Breast epithelium (tissue), 4 donors: ENCODE measurements around the gene TRIB2. TPM values are rescaled to one million over a fixed set of nuclear protein-coding genes. Genes with fewer than 3 reads are reported as not detected.

ENCODE experiments used
- DNase-seq, 2 donors: peaks; one replicate each; pipeline ENCODE4 v3.0.0-alpha.2; 2019; ENCODE audit warnings: low spot score in 2 of 2
- H3K27ac ChIP-seq, 2 donors: fragments of 200-600 bp; sonication (generic) in 1 of 2; one replicate each; pipeline ENCODE4 v1.5.1; 2016 to 2019; ENCODE audit warnings: mild to moderate bottlenecking in 1 of 2
- H3K27me3 ChIP-seq, 2 donors: fragments of 200-600 bp; sonication (generic) in 1 of 2; one replicate each; pipeline versions ENCODE4 v1.5.1 to v1.6.0; 2017 to 2019; ENCODE audit warnings: control low read depth in 1 of 2, mild to moderate bottlenecking in 1 of 2
- H3K36me3 ChIP-seq: fragments of 200-600 bp; one replicate; pipeline ENCODE4 v1.5.1; 2019
- H3K4me1 ChIP-seq, 2 donors: fragments of 200-600 bp; sonication (generic); one replicate each; pipeline ENCODE4 v1.5.1; 2016 to 2019; ENCODE audit warnings: control low read depth in 1 of 2
- H3K4me3 ChIP-seq, 3 donors: fragments of 200-600 bp; sonication (generic); 1 replicate in 2 of 3; 2 replicates in 1 of 3; pipeline ENCODE4 v1.5.1; 2016 to 2019; ENCODE audit warnings: mild to moderate bottlenecking in 3 of 3, moderate library complexity in 2 of 3
- H3K9me3 ChIP-seq, 2 donors: fragments of 200-600 bp; sonication (generic) in 1 of 2; one replicate each; pipeline ENCODE4 v1.5.1; 2016 to 2019; ENCODE audit warnings: control low read depth in 1 of 2
- POLR2A ChIP-seq: fragments of 450-650 bp; IDR thresholded peaks from one replicate; pipeline ENCODE4 v1.6.1; 2016; ENCODE audit warnings: antibody characterized with exemption, mild to moderate bottlenecking, moderate library complexity
- POLR2AphosphoS5 ChIP-seq, 3 donors: sonication (generic); formaldehyde crosslinking; IDR thresholded peaks; one replicate each; pipeline ENCODE4 v1.6.1; 2017; ENCODE audit warnings: antibody characterized with exemption in 3 of 3
- intact Hi-C: fragments of 100-400 bp; cut with DNase I; formaldehyde crosslinking; loops from one replicate; pipeline ENCODE4 v1.15.1; 2023; ENCODE audit warnings: low total_unique reads
- total RNA-seq, 3 donors: library from RNA; depleted of rRNA; stranded (reverse); fragments of >200 nt; gene quantifications; one replicate each; pipeline ENCODE4 v1.1.0, GENCODE V29; 2016
- TF ChIP-seq, protein P1 (sequence below), 3 donors: fragments of 450-650 bp; IDR thresholded peaks; one replicate each; pipeline ENCODE4 v1.5.1; 2016 to 2017; ENCODE audit warnings: antibody characterized with exemption in 3 of 3, mild to moderate bottlenecking in 3 of 3, moderate library complexity in 3 of 3

Gene TRIB2
- total RNA-seq, 3 donors from 2014 or later = 17.6 to 62.9 (median 49.6) TPM

DNA sequence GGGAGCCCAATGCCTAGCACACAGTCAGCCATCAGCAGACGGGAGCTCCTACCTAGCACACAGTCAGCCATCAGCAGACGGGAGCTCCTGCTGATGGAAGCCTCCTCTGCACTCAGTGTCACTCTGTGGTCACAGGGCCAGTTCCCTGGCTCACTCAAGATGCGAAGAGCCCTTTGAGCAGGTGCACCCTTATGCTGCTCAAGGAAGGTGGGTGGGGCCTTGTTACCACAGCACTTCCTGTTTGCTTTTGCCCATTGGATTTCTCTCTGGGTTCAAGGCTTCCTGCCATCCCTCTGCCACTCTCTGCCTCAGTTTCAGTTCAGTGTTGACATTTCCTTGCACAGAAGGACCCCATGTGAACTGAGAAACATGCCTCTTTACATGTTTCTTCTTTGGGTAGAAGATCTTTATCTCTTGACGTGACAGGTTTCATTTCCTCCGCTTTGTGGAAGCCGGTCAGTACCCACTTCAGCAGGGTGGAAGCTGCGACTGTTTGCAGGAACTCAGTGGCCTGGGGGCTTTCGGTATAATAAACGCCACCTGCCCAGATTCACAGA is 11.6 kb downstream of the TRIB2 start:
- Histone ChIP-seq H3K4me1 (no peaks in the 10 kb centered on the region), H3K36me3 (no peaks in the 10 kb centered on the region)

DNA sequence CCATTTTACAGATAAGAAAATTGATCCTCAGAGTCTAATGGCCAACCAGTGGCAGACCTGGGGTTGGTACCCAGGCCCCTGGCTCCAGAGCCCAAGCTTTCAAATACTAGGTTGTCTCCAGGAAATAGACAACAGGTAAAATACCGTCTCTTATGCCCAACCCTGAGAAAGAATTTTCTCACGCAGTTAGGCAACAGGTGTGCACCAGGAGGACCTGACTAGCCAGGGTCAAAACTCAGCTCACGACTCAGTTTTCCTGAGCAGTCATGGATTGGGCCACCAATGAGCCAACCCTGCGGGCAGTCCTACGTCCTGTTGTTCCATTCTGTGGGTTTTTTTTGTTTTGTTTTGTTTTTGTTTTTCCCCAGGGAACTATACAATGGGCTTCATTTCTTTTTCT is 13.5 kb downstream of the TRIB2 start:
- intact Hi-C loops = no loop called here
- DNase-seq = no peak
- TF ChIP-seq POLR2A = no peak
- no peak for TF ChIP-seq POLR2AphosphoS5 (IDR thresholded peaks at IDR 0.05)
- TF ChIP-seq, protein P1, sequence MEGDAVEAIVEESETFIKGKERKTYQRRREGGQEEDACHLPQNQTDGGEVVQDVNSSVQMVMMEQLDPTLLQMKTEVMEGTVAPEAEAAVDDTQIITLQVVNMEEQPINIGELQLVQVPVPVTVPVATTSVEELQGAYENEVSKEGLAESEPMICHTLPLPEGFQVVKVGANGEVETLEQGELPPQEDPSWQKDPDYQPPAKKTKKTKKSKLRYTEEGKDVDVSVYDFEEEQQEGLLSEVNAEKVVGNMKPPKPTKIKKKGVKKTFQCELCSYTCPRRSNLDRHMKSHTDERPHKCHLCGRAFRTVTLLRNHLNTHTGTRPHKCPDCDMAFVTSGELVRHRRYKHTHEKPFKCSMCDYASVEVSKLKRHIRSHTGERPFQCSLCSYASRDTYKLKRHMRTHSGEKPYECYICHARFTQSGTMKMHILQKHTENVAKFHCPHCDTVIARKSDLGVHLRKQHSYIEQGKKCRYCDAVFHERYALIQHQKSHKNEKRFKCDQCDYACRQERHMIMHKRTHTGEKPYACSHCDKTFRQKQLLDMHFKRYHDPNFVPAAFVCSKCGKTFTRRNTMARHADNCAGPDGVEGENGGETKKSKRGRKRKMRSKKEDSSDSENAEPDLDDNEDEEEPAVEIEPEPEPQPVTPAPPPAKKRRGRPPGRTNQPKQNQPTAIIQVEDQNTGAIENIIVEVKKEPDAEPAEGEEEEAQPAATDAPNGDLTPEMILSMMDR (IDR thresholded peaks at IDR 0.05) = no peak

More for the DNA sequence above, 11.6 kb downstream of the TRIB2 start:
- DNase-seq = no peak
- Histone ChIP-seq H3K4me3 (no peak overlapping the region), H3K27ac (peak overlapping the region in 1 of 2 donors; percentile 39), H3K27me3 (no peaks in the 10 kb centered on the region), H3K9me3 (no peaks in the 10 kb centered on the region)
- intact Hi-C loops = no loop called here
- TF ChIP-seq POLR2AphosphoS5 (IDR thresholded peaks at IDR 0.05) (no peak), POLR2A (no peak)
- TF ChIP-seq, protein P1 (IDR thresholded peaks at IDR 0.05) = no peak

DNA sequence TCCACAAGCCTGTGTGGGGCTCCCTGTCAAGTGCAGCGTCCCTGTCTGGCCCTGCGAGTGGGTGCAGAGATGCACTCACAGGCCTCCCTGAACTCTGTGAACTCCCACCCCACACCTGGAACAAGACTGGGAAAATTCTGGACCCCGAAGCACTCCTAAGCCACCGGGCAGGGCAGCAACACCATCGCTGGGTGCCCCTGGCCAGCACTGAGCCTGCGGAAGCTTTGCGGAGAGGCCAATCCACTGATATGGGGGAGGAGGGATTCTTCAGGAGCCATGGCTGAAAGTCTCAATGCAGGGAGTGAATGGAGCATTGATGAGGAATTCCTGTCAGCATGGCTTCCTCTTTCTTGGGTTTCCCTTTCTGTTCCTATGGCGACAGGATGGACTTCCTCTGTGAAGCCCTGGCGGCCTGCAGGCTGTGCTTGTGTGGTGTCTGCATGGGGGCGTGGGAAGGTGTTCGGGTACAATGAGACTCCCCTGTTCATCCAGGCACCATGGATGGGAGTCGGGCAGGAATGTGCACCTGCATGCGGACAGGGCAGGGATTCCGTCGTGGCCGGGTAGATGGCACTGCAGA is 15.1 kb downstream of the TRIB2 start:
- intact Hi-C loops = no loop called here
- Histone ChIP-seq H3K4me1 (peaks cover 0 to 9% of the 10 kb centered on the region in 2 donors), H3K27ac (peak overlapping the region in 1 of 2 donors; percentile 67), H3K4me3 (no peak overlapping the region), H3K9me3 (no peaks in the 10 kb centered on the region), H3K27me3 (no peaks in the 10 kb centered on the region), H3K36me3 (no peaks in the 10 kb centered on the region)
- TF ChIP-seq POLR2A (no peak), POLR2AphosphoS5 (IDR thresholded peaks at IDR 0.05) (no peak)
- TF ChIP-seq, protein P1 (IDR thresholded peaks at IDR 0.05) = no peak
- no peak for DNase-seq

More for the DNA sequence above, 13.5 kb downstream of the TRIB2 start:
- Histone ChIP-seq H3K4me1 (peaks cover 0 to 9% of the 10 kb centered on the region in 2 donors), H3K36me3 (no peaks in the 10 kb centered on the region), H3K27ac (peak overlapping the region; percentile 12 to 16), H3K4me3 (no peak overlapping the region), H3K27me3 (no peaks in the 10 kb centered on the region), H3K9me3 (no peaks in the 10 kb centered on the region)

DNA sequence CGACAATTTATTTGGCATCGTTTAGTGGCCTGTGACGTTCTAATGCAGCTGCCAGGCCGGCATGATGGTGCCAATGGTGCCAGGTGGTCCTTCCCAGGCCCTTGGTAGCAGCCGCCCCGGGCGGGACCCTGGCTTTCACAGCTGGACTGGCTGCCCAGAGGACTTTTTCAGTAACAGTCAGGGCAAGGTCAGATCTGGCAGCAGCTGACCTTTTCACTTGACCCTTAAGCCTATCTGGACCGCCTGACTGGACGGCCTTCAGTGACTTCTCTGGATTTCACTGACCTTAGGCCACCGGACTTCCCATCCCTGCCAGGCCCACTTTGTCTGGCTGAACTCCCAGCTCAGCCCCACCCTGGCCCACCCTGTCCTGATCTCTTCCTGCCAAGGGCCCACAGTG is 15.9 kb downstream of the TRIB2 start:
- Histone ChIP-seq H3K27ac (peak overlapping the region; percentile 40 to 67), H3K4me1 (peaks cover 0 to 9% of the 10 kb centered on the region in 2 donors), H3K4me3 (no peak overlapping the region), H3K9me3 (no peaks in the 10 kb centered on the region), H3K27me3 (no peaks in the 10 kb centered on the region), H3K36me3 (no peaks in the 10 kb centered on the region)
- intact Hi-C loops = no loop called here
- peak in 1 of 3 donors; percentile 55 for TF ChIP-seq POLR2AphosphoS5 (IDR thresholded peaks at IDR 0.05)
- TF ChIP-seq, protein P1 (IDR thresholded peaks at IDR 0.05) = no peak
- DNase-seq = no peak

DNA sequence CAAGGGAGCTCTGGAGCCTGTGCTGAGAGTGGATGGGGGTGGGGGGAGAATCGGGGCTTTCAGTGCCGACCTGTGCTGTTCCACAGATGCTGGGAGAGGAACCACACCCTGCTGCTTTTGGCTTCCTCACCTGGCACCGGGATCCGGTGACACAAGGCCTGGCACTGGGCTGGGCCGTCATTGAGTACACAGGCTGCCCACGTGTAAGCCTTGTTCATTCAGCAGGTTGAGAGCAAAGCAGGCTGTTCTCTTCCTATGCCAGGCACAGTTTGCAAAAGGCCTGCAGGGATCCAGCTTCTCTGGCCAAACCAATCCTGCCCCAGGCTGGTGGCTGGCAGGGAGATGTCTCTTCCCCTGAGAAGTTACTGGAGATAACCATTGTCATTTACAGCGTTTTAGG is 17.1 kb downstream of the TRIB2 start:
- peak; percentile 67 to 76 for DNase-seq
- Histone ChIP-seq H3K36me3 (no peaks in the 10 kb centered on the region), H3K27ac (peak overlapping the region; percentile 41 to 58), H3K27me3 (no peaks in the 10 kb centered on the region), H3K9me3 (no peaks in the 10 kb centered on the region), H3K4me3 (no peak overlapping the region), H3K4me1 (peaks cover 0 to 9% of the 10 kb centered on the region in 2 donors)
- intact Hi-C loops = no loop called here
- TF ChIP-seq POLR2A = no peak
- peak in 1 of 3 donors; percentile 49 for TF ChIP-seq POLR2AphosphoS5 (IDR thresholded peaks at IDR 0.05)
- TF ChIP-seq, protein P1 (IDR thresholded peaks at IDR 0.05) = no peak
